HL-60 (cell line): ENCODE data around the gene KRT82.

ENCODE experiments used
- CTCF ChIP-seq: IDR thresholded peaks from one replicate; pipeline ENCODE4 v1.5.1; 2011; ENCODE audit warnings: low read length, control low read depth, inconsistent platforms; ENCODE audit not compliant: insufficient read depth
- POLR2AphosphoS5 ChIP-seq: IDR thresholded peaks from 2 replicates; pipeline ENCODE4 v1.6.1; 2012; ENCODE audit warnings: low read depth

- TF ChIP-seq POLR2AphosphoS5 (no peak), CTCF (no peak)
Measured at GRCh38 chr12:52360663-52361271, 45.4 kb downstream of the KRT82 start.
